KG1 (cell line): Measurements from ENCODE around the gene CAMKMT.

ENCODE experiments used
- DNase-seq: peaks from one replicate; lab custom pipeline; 2025; lab: John Stamatoyannopoulos, UW

CAMKMT gene

DNA sequence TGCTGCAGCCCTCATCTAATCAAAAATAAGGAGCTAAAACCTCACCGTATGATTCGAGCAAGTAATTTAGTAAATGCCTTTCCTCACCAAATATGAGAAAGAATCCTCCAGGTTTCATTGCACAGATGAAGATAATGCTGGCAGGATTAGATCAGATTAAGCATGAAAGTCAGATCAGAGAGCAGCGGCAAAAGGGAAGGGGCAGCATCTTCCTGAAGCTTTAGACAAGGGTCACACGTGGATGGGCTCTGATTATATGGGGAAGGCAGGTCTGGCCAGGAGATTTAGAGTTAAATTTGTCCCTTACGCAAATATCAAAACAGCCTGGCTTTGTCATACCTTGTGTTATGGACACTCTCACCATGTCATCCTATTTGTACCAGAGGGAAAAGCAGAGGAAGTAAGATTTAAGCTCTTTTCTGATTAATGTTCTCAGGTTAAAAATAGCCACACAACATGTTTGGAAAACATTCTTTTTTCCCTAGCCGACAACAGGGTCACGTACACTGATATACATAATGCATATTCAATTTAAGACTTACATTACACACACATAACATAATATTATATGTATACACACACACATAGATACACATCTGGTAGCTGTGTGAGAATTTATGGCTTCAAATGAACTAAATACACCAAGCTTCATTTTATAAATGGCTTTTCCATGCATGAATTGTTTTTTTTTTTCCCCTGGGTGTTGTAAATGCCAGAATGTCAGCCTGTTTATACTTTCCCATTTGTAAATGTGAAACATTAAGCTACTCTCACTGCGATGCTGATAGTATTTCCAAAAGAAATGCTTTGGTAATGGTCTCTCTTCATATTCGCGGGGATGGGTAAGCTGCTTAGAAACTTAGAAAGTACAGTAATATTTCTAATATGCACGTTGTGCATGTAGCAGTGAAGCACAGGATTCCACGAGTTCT, 383.5 kb downstream of the CAMKMT start:
- no peak for DNase-seq

DNA sequence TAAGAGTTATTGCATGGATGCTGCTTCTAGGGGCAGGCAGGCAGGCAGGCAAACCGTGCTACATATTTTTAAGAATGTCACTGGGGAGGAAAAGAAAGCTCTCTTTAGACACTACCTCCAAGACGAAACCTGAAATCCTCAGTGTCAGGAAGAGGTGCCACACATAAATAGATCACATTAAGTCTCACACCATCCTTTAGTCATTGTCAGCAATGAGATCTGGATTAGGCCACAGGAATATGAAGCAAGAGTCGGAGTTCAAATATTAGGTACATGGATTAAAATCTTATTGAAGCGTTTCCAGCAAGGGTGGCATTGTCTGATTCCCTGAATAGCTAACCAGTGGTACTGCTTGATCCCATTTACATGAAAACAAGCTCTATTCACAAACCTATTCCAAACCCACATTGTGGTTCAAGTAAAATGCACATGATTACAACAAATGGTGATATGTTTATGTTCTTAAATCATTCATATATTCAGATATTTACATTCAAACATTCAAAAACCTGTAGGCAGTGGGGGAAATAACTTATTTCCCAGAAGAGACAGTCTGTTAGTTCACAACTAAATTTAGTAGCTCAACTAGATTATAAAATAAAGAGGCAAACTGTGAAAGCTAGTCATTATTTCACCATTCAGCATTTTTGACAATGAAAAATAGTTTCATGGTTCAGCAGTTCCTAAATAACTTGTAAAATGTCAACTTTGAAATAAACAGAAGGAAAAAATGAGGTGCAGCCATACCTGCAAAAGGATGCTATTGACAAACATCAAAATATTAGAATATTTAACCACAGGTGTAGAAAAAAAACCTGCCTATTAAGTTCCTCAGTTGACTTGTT, 384.4 kb downstream of the CAMKMT start:
- DNase-seq: no peak

DNA sequence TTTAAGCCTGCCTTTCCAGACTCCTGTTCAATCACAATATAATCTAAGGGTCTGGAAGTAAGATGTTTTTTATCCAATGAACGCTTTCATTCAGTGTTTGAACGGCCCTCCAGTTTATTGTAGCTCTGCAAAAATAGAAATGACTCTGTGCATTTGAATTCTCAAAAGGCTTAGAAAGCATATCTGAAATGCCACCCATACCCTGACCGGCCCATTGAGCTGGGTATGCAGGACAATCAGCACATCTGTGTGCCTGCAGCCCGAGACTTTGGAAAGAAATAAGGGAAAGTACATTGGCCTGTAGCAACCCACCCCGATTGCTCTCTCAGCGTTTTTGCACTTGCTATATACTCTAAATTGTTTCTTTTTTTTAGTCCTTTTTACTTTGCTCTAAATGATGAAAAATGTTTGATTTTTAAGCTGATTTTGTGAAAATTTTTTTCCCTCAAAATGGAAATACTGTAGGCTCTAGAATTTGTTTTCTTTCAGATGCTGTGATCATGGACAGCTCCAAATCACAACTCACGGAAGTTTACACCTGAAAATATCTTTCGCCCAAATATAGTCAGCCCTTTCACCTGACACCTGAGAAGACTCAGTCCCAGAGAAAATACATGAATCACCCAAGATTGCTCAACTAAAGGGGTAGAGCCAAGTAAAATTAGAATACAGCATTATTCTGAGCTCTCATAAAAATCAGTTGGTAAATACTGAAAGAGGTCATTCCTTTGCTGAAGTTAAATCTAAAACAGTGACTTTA, 385.3 kb downstream of the CAMKMT start:
- DNase-seq: no peak

DNA sequence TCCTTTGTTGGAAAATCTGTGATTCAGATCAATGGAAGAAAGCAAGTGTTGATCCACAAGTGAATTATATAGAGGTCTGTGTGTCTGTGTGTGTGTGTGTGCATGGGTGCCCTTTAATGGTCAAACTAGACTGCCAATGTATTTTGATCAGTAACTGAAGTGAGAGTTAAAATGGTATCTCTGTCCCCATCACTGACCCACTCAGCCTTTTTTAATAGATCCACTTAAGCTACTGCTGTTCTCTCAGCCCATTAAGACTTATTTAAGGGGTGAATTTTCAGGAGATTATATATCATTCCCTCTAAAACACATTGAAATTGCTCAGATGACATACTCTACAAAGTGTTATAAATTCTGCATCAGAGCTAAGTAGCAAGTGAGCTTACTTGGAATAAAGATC, 386.0 kb downstream of the CAMKMT start:
- DNase-seq: no peak

DNA sequence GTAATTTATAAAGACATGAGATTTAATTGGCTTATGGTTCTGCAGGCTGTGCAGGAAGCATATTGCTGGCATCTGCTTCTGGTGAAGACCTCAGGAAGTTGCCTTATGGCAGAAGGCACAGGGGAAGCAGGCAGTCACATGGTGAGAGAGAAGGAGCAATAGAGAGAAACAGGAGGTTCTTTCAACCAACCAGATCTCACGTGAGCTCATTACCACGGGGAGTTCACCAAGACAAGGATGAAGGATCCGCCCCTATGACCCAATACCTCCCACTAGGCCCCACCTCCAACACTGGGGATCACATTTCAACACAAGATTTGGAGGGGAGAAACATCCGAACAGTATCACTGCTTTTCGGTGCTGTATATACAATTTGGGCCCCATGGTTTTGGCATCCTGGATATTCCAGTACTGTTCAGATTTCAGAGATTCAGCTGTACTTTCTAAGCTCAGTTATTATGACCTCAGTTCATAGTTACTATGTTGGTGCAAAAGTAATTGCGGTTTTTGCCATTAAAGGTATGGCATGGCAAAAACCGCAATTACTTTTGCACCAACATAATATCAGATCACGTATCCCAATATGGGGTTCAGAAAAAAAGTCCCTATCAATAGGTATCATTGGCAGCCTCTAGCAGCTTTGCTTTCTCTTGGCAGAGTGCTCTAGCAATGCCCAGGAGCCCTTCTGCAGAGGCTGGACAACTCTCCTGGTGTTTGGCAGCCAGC, 390.2 kb downstream of the CAMKMT start:
- no peak for DNase-seq

DNA sequence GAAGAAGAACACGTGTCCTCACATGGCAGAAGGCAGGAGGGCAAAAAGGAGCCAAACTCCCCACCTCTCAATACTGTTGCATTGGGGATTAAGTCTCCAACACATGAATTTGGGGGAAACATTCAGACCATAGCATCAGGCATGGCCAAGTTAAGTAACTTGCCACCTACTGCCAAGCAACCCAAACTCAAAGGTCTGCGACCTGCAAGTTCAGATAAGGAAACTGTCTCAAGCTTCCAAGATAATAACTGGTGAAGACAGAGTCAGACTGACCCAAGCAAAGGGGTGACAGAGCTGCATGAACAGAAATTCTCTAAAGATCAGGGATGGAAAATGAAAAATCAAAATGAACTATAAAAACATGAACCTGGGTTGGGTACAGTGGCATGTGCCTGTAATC, 391.0 kb downstream of the CAMKMT start:
- no peak for DNase-seq

DNA sequence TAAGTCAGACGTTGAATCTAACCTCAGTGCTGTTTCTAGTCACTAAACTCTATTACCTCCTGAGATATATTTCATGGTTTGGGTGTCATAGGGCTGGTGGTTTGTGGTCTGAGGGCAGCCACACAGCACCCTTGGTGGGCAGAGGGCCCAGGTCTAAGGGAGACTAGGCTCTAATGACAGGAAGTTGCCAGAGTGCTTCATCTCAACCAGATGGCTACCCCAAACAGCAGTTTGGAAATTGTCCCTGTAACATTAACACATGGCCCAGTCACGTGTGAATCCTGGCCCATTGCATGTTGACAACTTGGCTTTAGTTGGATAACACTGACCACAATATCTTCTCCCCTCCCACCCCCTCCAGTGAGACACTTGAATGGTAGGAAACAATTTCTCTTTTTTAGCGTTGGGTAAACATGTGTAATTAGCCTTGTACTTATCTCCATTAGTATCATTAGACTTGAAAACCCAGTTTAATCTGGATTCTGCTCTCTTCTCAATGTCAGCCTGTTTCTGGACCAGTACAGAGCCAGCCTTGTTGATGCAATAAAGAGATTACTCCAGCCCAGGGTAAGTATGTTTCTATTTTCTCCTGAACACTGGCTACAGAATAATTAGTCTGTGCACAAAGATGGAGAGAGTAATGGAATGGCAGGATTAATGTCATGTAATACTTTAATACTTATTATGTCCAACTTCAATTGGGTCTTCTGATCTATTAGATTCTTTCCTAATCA, 392.0 kb downstream of the CAMKMT start:
- DNase-seq: peak; percentile 44

DNA sequence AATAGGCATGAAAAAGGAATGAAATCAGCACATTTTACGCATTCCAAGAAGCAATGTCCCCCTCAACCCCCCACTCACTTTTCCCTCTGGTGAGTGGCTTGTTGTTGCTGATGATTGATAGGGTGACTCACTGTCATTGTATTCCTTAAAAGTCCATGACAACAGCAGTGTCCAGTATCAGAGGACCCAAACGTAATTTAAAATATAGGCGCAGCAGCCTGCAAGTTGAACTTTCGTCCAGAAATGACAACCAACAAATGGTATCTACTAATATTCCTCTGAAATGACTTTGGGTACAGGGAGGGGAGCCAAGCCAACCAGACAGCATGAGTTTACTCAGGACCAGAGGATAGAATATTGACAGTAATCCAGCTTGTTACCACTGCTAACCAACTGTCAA, 396.8 kb downstream of the CAMKMT start:
- no peak for DNase-seq

DNA sequence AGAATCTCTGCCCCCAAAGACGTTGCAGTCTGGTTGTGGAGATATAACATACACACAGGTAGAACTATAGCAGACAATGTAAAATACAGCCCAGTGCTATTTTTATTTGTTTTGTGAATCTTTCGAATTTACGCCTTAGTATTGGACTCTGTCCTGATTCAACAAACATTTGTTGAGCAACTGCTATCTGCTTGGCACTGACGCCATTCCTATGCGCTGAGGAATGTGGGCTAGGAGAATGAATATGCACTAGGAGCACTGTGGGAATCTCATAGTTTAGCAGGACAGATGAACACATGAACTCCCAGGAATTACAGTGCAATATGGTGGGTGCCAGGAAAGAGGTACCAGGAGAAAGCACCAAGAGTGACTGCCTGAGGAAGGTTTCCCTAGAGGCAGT, 398.1 kb downstream of the CAMKMT start:
- DNase-seq: no peak

DNA sequence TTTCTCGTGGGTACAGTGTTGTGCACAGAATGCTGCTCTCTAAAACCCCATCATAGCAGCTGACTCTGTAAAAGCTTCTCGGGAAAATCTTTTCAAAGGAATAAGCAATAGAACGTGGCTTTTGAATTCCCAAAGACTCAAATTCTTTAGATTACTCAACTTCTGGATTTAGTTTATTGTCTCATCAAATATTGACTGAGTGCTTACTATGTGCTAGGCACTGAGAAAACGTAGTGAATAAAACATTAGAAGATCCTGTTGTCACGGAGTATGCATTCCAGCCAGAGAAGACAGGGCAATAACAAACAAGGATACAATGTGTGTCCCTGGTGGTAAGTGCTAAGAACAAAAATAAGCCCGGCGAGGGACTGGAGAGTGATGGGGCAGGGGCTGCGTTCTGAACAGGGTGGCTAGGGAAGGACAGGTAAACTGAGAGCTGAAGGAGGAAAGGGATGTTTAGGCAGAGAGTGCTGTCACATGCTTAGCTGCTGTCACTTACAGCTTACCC, 401.6 kb downstream of the CAMKMT start:
- DNase-seq: no peak

DNA sequence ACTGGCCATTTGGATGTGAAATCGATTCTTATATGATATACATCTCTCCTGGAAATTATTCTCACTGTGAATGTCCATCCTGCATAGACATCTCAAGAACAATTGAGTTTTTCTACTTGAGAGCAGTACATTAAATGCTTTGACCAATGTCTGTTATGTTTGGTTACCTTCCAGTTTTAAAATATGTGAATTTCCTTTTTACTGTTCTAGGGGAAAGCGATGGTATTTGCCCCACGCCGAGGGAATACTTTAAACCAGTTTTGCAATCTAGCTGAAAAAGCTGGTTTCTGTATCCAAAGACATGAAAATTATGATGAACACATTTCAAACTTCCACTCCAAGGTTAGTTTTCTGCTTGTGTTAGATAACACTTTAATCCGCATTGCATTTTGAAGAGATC, 404.5 kb downstream of the CAMKMT start:
- DNase-seq: no peak

DNA sequence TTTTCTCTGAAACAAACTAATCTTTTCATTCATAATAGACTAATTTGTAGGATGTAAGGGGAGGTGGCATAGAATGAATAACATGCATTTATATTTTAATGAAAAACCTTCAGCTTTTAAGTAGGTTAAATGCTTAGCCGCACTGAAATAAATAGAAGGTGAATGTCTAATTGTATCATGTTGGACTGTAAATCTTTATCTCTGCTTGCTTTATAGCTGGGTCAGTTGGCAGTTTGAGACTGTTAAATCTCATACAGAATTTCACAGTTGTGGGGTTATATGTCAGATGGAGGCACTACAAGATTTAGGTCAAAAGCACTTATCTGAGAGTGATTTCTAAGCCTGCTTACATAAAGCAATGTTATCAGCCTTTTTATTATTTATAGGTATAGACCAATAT, 405.0 kb downstream of the CAMKMT start:
- no peak for DNase-seq

DNA sequence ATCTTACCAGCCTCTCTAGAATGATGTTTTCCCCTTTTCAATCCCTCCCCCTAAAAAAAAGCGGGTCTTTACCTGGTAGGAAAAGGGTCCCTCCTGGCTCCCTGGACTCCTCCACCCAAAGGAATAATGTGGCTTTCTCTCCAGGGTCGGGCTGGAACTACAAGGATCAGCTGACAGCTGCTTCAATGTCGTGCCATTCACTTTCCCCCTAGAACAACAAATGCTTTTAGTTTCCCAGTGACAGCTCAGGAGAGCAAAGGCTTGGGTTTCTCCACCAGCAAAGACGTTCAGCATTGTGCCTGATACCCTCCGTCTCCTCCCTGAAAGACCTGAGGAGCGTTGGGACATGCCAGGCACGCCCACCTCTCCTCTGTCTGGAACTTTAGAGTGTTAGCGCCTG, 405.9 kb downstream of the CAMKMT start:
- no peak for DNase-seq

DNA sequence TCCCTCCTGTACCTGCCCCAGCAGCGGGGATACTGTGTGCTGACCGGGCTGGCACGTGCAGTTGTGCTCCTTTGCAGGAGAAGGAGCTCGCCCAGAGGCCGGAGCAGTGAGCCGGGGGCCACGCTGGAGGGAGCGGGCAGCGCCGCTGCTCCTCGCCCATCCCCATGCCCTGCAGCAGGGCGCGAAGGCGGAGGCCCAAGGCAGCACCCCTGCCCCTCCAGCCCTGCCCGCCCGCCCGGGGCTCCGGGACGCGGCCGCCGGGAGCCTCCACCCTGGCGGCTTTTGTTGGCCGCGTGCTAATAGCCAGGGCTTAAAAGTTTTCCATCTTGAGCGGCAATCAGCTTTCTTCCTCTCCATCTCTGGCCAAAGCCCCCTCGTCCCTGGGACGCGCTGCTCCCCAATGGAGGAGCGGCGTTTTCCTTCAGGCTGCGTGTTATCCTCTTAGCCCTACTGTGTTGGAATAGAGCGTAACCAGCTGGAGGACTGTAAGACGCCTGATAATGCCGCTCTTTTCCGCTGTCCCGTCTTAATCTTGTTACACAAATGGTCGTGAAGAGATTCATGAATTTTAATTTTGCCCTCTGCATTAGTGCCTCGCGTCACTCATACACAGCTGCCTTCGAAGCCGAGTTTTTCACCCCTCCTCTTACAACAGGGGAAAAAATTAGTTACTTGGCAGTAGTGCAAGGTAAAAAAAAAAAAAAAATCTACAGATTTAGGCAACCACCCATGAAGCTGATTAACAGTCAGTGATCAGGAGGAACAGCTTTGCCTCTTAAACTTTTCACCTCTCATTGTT, 406.9 kb downstream of the CAMKMT start:
- DNase-seq: no peak

DNA sequence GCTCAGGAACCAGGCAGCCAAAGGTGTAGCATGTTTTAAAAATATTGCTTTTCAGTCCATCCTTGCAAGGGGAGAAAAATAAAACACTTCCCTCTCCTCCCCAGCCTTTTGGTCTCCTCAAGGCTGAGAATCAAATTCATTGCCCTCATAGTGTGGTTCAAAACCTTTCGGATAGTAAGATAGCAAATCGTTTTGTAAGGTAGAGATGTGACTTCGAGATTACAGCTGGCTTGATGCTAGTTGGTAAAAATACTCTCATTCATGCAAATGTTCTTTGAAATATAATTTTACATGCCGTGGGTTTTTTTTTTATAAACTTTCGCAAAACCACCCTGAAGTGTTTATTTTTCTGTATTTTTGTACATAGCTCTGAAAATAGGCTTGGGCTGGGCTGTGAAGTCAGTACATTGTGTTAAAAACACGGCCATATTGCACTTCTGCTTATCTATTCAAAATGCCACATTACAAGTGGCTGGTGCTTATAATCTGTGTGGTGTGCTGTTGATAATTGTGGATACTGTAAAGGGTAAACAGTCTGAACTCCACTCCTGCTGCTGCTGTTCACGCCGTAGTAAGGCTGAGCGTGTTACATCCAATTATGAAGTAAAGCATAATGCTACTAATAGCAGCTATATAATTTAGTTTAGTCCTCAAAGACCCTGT, 407.7 kb downstream of the CAMKMT start:
- DNase-seq: no peak

DNA sequence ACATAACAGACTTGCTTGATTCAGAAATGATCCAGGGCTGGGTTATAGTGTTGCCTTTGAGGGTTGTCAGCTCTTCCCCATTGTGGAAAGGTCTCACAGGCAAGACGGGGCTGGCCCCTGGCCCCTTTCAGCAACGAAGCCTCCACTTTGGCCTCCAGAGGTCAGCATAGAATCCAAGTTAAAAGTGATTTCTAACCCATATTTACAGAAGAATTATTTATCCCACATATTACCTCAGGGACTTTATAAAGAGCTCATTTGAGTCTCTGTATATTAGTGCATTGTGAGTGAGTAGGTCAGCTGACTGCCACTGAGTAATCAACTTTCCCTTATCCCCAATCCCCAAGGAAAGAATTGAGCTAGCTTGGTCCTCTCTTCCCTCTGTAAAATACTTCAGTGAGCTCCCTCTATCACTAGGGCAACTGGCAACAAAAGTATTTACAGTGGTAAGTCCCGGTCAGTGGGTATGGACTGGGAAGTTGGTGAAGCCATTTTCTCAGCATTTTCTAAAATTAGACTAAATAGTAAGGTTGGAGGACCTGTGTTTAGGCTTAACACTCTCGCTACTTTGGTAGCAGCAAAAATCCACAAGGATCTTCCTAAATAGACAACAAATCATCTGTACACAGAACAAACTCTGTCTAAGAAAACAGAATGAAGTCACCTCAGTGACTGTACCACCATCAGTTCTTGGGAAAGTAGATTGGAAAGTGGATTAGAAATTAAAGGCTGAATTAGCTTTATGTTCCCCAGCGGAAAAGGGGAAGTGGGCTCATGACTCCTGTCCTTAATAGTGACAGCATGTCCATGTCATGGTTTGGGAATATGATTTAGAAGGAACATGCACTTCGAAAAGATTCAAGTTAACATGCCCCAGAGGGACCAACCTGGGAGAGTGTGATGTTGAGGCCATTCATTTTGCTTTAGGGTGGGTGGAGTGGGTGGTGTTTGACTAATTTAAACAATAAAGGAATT, 408.8 kb downstream of the CAMKMT start:
- no peak for DNase-seq

DNA sequence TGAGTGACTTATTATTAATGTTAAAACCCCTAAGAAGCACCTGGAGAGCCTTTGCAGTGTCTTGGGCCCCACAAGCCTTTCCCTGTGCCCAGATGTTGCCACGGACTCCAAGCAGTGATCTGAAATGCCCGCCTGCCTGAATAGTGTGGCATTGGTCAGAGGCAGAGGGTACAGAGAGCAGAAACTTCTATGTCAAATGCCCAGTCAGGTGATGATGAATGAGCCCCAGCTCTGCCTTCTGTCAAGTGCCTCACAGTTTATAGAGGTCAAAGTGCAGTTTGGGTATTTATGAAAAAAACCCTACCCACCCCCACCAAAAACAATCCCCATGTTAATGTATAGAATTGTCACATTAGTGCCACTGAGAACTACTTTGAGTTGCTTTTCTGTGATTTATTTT, 409.8 kb downstream of the CAMKMT start:
- no peak for DNase-seq

DNA sequence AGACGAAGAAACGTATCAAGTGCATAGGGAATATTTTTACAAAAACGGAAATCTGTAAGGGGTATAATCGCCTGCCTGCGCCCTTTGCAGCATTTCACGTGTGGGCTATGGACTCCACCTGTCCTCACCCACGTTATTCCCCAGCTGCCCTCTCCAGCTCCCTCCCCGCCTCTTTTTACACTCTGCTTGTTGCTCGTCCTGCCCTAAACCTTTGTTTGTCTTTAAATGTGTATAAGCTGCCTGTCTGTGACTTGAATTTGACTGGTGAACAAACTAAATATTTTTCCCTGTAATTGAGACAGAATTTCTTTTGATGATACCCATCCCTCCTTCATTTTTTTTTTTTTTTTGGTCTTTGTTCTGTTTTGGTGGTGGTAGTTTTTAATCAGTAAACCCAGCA, 410.4 kb downstream of the CAMKMT start:
- DNase-seq: no peak
